IPS-18c (cell line): Measurements from ENCODE around the gene CD7.

Source experiments
- H3K4me3 ChIP-seq: 2 replicates; pipeline ENCODE4 v1.7.0; 2013; ENCODE audit warnings: low read depth, mild to moderate bottlenecking, low read length, moderate library complexity; ENCODE audit not compliant: insufficient read depth
- H3K9me3 ChIP-seq: one replicate; pipeline ENCODE4 v1.6.1; 2013; ENCODE audit warnings: mild to moderate bottlenecking, low read length, moderate library complexity; ENCODE audit not compliant: control insufficient read depth, insufficient read depth

The CD7 gene

DNA sequence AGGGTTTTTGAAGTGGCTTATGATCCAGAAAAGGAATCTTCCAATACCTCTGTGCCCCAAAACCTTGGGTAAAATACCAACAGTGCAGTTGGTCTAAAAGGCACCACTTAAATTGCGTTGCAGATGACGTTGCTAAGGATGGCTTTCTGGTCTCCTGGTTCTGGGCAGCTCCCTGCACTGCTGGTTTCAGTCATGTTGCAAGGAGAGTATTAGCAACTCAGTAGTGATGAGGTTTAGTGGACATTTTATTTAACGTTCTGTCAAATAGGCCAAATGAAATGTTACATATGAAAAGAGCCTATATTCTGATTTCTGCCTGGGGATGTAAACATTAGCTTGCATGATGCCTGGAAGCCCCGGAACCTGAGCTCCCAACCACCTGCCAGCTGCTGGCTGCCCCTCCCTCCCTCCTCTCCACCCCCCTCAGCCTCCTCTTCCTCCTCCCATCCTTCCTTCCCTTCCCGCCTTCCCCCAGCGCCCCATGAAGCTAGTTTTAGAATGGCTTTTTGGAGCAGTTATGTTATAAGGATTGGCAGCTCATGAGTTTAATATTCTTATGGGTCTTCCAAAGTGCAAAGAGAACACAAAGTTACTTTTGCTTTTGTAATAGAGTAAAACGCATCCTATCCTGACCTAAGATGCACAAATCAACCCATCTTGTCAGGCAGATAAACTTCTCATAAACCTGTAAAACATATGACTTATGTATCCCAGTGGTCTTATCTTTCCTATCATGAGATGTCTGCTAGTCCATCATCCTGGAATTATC, 20.7 kb downstream of the CD7 start:
- H3K9me3 ChIP-seq, result no peaks in the 10 kb centered on the region
- no peak overlapping the region for H3K4me3 ChIP-seq

DNA sequence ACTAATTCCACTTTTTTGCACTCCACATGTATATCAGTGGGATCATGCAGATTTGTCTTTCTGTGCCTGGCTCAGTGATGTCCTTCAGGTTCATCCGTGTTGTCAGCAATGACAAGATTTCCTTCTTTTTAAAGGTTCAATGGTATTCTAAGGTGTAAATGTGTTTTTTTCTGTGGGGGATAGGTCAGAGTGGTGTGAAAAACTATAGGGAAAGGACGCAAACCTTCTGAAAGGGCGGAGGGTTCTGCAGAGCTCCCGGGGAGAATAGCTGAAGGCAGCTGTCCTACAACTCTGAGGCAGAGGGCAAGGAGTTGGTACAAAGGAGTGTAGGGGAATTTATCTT, 22.0 kb downstream of the CD7 start:
- Histone ChIP-seq H3K9me3 (no peaks in the 10 kb centered on the region), H3K4me3 (no peak overlapping the region)

DNA sequence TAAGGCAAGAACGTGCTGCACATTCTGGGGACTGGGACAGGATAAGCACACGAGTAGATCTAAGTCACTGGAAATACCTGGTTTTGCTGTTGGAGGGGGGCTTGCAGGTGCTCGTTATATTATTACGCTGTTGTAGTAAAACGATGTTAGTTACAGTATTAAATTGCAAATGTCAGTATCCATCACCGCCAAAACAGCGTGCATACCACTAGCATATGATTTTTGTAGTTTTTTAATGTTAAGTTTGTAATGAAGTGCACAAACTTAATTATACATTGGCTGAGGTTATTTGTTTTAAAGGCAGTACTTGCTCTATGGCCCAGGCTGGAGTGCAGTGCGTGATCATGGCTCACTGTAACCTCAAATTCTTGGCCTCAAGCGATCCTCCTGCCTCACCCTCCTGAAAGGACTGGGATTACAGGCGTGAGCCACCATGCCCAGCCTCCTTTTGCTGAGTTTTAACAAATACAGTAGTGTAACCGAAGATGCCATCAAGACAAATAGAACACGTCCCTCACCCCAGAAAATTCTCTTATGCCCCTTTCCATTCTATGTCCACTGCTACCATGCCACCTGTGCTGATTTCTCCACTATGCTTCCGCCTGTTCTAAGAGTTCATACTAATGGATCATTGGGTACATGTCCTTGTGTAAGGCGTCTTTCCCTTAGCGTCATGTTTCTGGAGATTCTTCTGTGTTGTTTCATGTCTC, 23.2 kb downstream of the CD7 start:
- Histone ChIP-seq H3K9me3 (no peaks in the 10 kb centered on the region), H3K4me3 (peak overlapping the region; percentile 50; the same call in 1 of the 2 replicates)

DNA sequence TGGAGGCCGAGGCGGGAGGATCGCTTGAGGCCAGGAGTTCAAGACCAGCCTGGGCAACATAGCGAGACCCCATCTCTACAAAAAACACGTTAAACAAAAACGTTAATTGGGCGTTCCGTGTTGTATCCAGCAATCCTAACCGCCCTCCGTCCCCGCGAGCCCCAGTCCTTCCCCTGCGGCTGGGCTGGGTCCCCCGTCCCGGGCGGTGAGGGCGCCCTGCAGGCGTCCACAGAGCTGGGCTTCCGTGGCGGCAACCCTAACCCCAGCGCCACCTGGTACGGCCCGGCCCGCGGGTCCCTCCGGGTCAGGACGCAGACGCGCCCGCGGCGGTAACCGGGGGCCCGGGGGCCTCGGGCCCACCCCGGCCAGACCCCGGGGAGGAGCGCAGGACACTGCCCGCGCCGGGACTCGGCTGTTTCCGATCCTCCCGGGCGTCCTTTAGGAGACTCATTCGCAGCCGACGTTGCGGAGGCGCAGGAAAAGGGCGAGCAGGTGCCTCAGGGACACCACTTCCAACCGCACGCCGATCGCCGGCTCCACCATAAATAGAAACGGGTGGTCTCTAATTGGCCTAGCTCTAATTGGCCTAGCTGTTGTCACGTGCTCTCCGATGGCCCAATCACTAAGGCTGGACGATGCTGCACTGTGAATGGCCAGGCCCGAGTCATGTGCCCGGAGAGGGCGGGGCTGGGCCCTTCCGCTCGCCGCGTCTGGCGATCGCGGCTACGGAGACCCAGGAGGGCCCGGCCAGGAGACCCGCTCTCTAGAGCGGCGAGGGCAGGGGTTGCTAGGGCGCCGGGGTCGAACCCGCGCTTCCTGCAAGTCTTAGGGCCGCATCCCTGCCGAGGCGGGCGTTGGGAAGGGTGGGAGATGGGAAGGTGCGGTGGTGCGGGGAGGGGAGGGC, 24.9 kb downstream of the CD7 start:
- Histone ChIP-seq H3K9me3 (no peaks in the 10 kb centered on the region), H3K4me3 (peak overlapping the region; percentile 90)

DNA sequence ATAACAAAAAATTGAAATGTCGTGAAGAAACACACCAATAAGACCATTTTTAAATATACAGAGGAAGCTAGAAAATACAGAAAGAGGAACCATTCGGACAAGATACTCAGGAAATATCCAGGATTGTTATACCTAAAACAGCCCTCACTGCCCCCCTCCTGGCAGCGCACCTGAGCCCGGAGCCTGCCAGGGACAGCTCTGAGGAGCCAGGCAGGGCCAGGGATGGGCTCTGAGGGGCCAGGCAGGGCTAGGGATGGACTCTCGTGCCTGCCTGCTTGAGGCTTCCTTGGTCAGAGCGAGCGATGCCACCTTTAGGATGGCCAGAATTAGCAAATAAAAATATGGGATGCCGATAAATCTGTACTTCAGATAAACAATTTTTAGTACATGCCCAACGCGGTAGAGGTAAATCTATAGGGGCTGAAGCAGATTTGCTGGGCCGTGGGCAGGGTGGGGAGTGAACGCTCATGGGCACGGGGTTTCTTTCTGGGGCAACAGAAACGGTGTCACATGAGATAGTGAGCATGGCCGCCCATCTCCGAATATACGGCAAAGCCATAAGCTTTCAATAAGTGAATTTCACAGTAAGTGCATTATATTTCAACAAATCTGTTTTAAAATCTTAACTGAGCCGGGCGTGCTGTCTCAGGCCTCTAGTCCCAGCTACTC, 25.7 kb downstream of the CD7 start:
- peak overlapping the region; percentile 90; the same call in 1 of the 2 replicates for H3K4me3 ChIP-seq

DNA sequence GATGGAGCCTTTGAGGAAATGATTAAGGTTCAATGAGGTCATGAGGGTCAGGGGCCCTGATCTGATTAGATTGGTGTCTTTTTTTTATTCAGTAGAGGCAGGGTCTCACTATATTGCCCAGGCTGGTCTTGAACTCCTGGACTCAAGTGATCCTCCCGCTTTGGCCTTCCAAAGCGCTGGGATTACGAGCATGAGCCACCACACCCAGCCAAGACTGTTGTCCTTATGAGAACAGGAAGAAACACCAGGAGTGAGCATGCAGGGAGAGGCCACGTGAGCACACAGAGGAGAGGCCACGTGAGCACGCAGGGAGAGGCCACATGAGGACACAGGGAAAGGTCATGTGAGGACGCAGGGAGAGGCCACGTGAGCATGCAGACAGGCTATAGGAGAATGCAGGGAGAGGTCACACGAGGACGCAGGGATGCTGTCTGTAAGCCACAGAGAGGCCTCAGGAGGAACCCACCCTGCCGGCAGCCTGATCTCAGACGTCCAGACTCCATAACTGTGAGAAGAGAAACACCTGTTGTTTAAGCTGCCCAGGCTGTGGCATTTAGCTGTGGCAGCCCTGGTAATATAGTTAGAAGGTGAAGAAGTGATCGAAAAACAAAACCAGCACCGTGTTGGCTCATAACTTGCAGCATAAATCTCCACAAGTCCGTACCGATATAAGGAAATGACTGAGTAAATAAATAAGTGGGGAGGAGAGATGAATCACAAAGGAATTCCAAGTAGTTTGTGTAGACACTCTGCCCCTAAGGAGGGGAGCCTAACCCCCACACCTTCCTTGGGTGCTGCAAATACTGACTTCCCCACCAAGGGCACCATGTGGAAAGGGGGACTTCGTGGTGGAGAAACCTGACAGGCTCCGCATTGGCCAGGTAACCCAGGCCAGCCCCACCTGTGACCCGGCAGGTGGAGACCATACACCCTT, 29.3 kb downstream of the CD7 start:
- Histone ChIP-seq H3K9me3 (no peaks in the 10 kb centered on the region), H3K4me3 (no peak overlapping the region)

More for the DNA sequence above, 25.7 kb downstream of the CD7 start:
- no peaks in the 10 kb centered on the region for H3K9me3 ChIP-seq

DNA sequence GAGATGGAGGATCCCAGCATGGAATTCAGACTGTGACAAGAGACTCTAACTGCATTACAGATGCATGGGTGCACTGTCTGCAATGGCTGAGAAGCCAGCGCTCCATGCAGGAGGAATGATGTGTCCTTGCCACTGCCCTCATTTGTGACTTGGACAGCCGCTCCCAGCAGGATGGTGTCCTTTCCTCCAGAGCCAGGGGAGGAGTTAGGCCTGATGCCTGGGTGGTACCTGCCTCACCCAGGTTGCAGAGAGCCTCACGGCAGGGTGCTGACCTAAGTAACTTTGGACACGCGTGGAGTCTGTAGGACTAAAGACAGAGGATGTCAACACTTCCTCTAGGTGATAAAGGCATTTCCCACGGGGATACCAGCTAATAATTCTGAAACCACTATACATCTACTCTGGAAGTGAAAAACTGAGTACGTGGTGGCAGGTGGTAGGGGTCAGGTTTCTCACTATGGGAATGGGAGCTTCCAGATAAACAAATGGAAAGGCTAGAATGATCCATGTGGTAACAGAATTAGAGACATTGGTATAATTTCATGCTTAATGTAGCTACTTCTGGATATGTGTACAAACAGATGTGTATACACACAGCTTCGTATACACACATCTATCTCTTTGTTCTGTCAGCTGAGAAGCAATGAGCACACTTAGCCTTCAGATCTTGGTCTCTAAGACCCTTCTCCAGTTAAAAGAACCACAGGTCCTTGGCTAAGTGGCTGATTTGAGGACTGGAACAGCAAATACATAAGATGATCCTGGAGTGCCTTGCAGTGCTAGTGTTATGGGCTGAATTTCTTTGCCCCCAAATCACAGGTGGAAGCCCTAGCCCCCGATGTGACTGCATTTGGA, 30.2 kb downstream of the CD7 start:
- Histone ChIP-seq H3K4me3 (no peak overlapping the region), H3K9me3 (no peaks in the 10 kb centered on the region)

DNA sequence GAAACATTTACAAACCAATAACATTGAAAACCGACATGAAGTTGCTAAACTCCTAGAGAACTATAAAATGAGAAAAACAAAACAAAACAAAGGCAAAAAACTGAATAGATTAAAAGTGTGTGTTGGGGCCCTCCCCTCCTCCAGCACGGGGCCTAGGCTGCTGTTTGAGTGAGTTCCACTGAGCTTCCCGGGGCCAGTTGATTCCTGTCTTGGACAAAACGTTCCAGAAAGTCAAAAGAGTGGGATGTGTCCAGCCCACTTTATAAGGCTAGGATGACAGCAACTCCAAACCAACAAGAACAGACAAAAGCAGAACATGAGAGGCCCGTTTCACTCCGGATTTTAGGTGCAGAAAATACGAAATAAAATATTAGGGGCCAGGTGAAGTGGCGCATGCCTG, 32.3 kb downstream of the CD7 start:
- H3K4me3 ChIP-seq, result no peak overlapping the region
- no peaks in the 10 kb centered on the region for H3K9me3 ChIP-seq

DNA sequence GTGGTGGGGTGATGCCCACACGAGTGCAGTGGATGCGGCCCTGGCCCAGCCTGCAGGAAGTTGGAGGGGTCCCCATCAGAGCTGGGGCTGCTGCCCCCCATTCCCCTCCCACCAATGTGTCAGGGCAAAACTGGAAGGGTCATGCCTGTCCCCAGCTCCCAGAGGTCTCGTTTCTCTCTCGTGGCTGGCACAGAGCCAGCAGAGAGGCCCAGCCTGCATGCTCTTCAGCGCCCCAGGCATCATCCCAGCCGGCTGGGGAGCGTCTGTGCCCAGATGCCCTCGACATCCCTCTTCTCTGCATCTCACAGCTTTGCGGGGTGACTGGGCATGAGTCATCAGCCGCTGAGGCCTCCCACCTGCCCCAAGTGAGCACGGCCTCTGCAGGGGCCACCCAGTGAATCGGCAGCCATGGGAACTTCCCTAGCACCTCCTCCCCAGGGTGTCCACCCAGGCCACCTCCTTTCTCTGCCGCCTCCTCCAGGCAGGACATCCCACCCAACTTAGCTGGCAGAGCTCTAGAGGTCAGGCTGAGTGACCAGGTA, 34.1 kb downstream of the CD7 start:
- no peaks in the 10 kb centered on the region for H3K9me3 ChIP-seq
- H3K4me3 ChIP-seq, result no peak overlapping the region

DNA sequence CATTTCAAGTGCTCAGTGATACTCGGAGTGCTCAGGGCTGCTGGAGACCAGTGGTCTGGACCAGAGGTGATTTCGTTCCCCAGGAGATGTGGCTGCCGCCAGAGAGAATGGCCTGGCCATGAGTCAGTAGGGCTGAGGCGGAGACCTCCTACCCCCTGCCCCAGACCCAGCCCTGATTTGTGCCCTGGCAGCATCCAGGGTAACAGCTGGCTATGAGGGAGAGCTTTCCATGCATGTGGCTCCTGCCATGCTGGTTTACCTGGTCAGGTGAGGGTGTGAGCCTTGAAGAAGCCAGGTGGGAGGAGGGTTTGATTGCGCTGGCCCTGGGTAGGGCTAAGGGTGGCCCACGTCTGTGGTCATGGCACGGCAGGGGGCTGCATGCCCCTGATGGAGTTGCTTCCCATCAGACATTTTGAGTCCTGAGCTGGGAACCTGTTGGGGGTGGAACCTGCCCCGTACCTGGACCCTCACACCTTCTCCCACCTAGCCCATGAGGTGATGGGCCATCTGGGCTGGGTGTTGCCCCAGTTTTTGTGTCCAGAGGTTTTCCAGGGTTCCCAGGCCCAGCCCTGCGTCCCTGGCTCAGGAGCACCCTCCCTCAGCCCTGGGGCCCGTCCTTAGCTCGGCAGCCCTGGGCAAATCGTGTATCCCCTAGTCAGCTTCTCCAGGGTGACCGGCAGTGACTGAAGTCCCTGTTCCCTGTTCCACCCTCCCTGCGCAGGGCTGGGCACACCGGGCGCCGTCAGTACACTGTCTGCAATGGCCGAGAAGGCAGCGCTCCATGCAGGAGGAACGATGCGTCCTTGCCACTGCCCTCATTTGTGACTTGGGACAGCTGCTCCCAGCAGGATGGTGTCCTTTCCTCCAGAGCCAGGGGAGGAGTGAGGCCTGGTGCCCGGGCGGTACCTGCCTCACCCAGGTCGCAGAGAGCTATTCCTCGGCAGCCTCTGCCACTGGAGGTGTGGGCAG, 34.9 kb downstream of the CD7 start:
- H3K4me3 ChIP-seq, result no peak overlapping the region

DNA sequence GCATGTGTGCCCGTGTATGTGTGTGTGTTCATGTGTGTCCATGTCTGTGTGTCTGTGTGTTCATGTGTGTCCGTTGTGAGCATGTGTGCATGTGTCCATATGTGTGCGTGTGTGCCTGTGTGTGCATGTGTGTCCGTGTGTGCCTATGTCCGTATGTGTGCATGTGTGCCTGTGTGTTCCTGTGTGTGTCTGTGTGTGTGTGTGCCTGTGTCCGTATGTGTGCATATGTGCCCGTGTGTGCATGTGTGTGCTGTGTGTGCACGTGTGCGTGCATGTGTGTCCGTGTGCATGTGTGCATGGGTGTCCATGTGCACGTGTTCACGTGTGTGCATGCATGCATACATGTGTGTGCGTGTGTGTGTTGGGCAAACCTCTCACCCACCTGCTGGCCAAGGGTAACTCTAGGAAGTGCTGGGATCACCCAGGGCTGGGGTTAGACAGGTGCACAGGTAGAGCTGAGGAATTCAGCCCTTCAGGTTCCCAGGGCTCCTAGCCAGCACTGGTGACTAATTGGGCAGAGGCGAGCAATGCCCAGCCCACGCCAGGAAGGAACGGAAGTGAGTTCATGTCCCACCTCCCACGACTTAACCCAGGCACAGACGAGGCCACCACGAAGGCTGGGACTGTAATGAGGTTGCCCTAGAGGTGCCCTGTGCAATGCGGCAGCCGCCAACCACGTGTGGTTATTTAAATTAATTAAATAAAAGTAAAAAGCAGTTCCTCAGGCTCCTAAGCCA, 35.7 kb downstream of the CD7 start:
- no peaks in the 10 kb centered on the region for H3K9me3 ChIP-seq

More for the DNA sequence above, 34.9 kb downstream of the CD7 start:
- no peaks in the 10 kb centered on the region for H3K9me3 ChIP-seq

DNA sequence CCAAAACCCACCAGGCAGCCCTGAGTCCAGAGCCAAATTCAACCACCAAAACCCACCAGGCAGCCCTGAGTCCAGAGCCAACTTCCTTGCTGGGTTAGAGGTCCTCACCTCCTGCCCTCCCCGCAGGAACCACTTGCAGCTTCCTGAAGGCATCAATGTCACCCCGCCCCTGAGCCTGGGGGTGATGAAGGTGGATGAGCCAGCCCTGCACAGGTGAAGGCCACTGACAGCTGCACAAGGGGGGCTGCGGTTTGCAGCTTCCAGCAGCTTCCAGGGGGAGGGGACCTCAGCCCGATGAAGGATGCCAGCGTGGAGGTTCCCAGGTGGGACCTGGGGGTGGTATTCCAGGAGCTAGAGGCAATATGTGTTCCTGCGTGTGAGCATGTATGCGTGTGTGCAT, 36.3 kb downstream of the CD7 start:
- H3K4me3 ChIP-seq, result no peak overlapping the region
- no peaks in the 10 kb centered on the region for H3K9me3 ChIP-seq

More for the DNA sequence above, 35.7 kb downstream of the CD7 start:
- no peak overlapping the region for H3K4me3 ChIP-seq

DNA sequence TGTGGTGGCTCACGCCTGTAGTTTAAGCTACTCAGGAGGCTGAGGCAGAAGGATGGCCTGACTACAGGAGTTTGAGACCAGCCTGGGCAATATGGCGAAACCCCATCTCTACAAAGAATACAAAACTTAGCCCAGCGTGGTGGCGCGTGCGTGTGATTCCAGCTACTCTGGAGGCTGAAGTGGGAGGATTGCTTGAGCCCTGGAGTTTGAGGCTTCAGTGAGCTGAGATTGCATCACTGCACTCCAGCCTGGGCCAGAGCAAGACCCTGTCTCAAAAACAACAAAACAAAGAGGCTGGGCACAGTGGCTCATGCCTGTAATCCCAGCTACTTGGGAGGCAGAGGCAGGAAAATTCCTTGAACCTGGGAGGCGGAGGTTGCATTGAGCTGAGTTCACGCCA, 36.9 kb downstream of the CD7 start:
- Histone ChIP-seq H3K9me3 (no peaks in the 10 kb centered on the region), H3K4me3 (no peak overlapping the region)
